ENCODE results near the gene SKP1. TPM values are rescaled to one million over a fixed set of nuclear protein-coding genes. Genes with fewer than 3 reads are reported as not detected.

The SKP1 gene
- total RNA-seq, 1 donor from 2014 or later: 333 TPM

DNA sequence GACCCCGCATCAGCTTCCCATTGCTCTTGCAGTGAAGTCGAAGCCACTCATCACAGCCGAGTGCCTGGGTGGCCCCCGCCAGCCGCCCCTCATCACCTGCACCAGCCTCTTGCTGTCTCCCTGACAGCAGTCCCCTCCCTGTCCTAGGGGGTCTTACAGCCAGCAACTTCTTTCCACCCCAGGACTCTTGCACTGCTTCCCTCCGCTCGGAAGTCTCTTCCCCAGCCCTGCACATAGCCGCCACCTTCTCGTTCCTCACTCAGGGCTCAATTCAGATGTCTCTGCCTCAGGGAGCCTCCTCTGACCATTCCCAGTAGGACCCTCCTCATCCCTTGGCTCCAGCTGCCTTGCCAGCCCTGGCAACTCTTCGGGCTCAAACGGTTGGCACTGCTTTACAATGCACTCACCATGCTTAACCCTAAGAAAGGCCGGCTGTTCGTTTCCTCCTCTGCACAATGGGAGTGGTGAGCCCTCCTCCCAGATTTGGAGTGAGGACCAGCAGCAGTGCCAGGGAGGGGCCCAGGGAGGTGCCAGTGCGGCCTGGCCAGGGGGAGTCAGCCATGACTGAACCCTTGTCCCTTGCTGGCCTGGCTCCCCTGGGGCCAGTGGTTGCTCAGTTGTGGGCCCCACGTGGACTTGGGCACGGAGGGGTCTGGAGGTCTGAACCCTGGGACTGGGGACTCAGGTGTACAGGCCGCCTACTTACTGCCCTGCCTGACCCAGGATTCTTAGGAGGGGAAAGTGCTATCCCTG lies 56.2 kb downstream of the SKP1 start:
- Mint-ChIP-seq H3K4me3 (ENCODE audit: unreplicated experiment) (no peak overlapping the region), H3K36me3 (ENCODE audit: unreplicated experiment) (no peaks in the 10 kb centered on the region), H3K4me1 (ENCODE audit: unreplicated experiment) (peaks cover 13% of the 10 kb centered on the region), H3K27ac (ENCODE audit: unreplicated experiment) (no peak overlapping the region), H3K9me3 (ENCODE audit: unreplicated experiment) (no peaks in the 10 kb centered on the region), H3K27me3 (ENCODE audit: unreplicated experiment) (peaks cover 2% of the 10 kb centered on the region)
- DNase-seq (ENCODE audit: extremely low spot score, unreplicated experiment): no peak
- TF ChIP-seq CTCF (IDR thresholded peaks at IDR 0.05): no peak

DNA sequence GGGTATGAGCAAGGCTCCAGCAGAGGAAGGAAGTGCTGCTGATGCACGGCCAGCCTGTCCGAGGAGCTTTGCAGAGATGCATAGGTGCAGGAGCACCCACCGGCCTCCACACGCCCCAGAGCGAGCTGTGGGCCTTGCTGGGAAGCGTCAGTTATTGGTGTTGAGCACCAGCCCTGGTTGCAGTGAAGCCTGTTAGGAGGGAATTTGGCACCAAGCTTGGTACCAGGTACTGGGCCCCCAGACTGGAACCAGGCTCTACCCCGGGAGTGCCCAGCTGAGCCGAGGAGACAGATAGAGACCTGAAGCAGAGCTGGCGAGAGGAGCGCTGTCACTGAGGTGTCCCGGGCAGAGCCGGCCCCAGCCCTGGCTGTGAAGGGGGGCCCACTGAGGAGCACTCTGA lies 57.0 kb downstream of the SKP1 start:
- H3K4me3 Mint-ChIP-seq (ENCODE audit: unreplicated experiment): no peak overlapping the region
- no peak overlapping the region for H3K27ac Mint-ChIP-seq (ENCODE audit: unreplicated experiment)
- H3K36me3 Mint-ChIP-seq (ENCODE audit: unreplicated experiment): no peaks in the 10 kb centered on the region
- H3K4me1 Mint-ChIP-seq (ENCODE audit: unreplicated experiment): peaks cover 5% of the 10 kb centered on the region
- TF ChIP-seq CTCF (IDR thresholded peaks at IDR 0.05): no peak
- peaks cover 2% of the 10 kb centered on the region for H3K27me3 Mint-ChIP-seq (ENCODE audit: unreplicated experiment)
- H3K9me3 Mint-ChIP-seq (ENCODE audit: unreplicated experiment): no peaks in the 10 kb centered on the region
- no peak for DNase-seq (ENCODE audit: extremely low spot score, unreplicated experiment)

DNA sequence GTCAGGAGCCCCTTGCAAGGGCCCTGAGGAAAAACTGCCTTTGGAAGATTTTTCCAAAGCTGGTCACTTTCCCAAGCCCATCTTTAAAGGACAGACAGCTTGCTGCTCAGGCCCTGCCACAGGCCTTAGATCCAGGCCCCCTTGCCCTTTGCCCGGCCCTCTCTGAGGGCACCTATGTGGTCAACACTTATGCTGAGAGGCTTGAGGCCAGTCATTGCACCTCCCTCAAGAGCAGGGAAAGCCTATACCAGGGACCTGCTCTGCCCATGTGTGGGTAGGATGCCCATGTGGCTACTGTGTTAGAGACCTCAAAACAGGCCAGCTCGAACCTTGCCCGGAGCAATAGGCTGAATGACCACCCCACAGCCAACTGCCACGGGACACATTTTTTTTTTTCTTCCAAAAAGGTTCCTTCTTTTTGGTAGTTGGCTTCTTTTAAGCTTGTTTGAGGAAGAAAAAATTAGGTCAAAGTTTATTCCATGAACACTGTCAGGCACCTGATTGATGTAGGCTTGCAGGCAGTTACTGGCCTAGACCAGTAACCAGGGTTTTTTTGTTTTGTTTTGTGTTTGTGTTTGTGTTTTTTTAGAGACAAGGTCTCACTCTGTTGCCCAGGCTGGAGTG lies 58.4 kb downstream of the SKP1 start:
- no peak for DNase-seq (ENCODE audit: extremely low spot score, unreplicated experiment)
- Mint-ChIP-seq H3K36me3 (ENCODE audit: unreplicated experiment) (no peaks in the 10 kb centered on the region), H3K27me3 (ENCODE audit: unreplicated experiment) (peaks cover 7% of the 10 kb centered on the region), H3K9me3 (ENCODE audit: unreplicated experiment) (no peaks in the 10 kb centered on the region), H3K4me1 (ENCODE audit: unreplicated experiment) (peaks cover 8% of the 10 kb centered on the region), H3K4me3 (ENCODE audit: unreplicated experiment) (no peak overlapping the region), H3K27ac (ENCODE audit: unreplicated experiment) (no peak overlapping the region)
- no peak for TF ChIP-seq CTCF (IDR thresholded peaks at IDR 0.05)

DNA sequence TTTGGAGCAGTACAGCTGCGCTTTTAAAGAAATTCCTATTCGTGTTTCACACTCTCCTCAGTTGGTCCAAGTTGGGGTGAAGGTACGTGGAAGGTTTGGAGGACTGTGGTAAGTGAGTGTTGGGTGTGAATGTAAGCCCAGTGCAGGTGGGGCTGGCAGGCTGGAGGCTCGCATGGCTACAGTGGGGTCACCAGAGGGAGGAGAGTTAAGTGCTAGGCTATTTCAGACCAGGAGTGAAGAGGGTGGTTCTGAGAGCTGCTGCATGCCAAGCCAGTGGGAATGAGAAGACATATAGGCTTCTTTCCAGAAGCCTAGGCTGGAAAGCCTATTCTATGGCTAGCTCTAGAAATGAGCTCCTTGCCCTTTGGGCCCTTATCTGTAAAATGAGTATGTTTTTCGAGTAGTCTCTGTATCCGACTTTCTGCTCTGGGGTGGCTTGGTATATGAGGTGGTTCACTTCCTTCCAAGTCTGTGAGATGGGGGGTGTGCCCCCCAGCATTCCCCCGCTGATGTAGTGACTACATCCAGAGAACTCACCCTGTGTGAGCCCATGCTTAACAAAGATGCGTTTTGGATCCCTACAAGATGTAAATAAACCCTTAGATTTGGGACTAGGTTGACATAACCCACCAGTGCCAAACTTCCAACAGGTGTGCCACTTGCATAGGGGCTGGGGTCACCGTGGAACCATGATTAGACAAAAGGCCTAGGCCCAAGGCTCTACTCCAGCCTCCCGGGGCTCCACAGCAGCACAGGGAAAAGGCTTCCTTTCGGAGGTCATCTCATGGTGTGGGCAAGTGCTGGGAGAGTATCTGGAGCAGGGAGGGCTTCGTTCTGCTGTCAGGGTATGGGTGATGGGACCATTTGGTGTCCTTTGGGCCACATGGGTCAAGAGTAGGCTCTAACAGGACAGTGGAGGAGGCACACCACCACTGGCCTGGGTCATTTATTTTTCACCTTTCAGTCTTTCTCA lies 59.7 kb downstream of the SKP1 start:
- Mint-ChIP-seq H3K4me1 (ENCODE audit: unreplicated experiment) (peaks cover 8% of the 10 kb centered on the region), H3K27ac (ENCODE audit: unreplicated experiment) (no peak overlapping the region), H3K27me3 (ENCODE audit: unreplicated experiment) (peaks cover 12% of the 10 kb centered on the region), H3K4me3 (ENCODE audit: unreplicated experiment) (no peak overlapping the region), H3K9me3 (ENCODE audit: unreplicated experiment) (no peaks in the 10 kb centered on the region), H3K36me3 (ENCODE audit: unreplicated experiment) (no peaks in the 10 kb centered on the region)
- no peak for TF ChIP-seq CTCF (IDR thresholded peaks at IDR 0.05)
- no peak for DNase-seq (ENCODE audit: extremely low spot score, unreplicated experiment)
